Panc1 (cell line): ENCODE measurements around the gene SSC5D.

Experiments used
- CTCF ChIP-seq: fragments of 450-650 bp; IDR thresholded peaks from 2 replicates; pipeline ENCODE4 v1.5.1; 2017; ENCODE audit warnings: mild to moderate bottlenecking
- SIN3A ChIP-seq: IDR thresholded peaks from 2 replicates; pipeline ENCODE4 v1.6.1; 2012; ENCODE audit warnings: low read depth, mild to moderate bottlenecking, low read length, moderate library complexity, borderline replicate concordance; ENCODE audit not compliant: insufficient read depth
- TCF7L2 ChIP-seq: IDR thresholded peaks from 2 replicates; pipeline ENCODE4 v1.6.1; 2011; ENCODE audit warnings: mild to moderate bottlenecking, low read depth, low read length, inconsistent platforms

- TF ChIP-seq SIN3A (no peak), CTCF (no peak), TCF7L2 (no peak)
Measured at GRCh38 chr19:55459551-55459949, 28.7 kb upstream of the SSC5D start.
